CD4-positive, alpha-beta T cell treated with Interleukin-15 for 1 hour (primary cell): ENCODE data around the gene SEMA3C.

Source experiments
- DNase-seq: peaks from one replicate; pipeline ENCODE4 v3.0.0-alpha.2; 2020

Gene SEMA3C

DNA sequence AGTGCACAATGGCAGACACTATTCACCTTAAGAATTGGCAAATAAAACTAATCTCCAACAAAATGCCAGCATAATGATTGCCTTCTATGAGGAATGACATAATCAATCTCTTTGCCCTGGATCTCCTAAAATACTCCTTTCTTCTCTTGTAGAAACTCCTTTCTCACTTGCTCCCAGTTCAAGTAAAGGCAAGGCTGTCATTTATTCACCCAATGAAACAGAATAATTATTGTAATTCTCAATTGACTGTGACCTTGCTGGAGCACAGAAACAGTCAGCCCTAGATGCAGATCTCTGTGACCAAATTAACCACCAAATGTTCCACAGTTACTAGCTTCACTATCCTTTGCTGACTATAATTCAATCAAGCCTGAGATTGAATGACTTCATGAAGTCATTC lies 99.3 kb downstream of the SEMA3C start:
- no peak for DNase-seq

DNA sequence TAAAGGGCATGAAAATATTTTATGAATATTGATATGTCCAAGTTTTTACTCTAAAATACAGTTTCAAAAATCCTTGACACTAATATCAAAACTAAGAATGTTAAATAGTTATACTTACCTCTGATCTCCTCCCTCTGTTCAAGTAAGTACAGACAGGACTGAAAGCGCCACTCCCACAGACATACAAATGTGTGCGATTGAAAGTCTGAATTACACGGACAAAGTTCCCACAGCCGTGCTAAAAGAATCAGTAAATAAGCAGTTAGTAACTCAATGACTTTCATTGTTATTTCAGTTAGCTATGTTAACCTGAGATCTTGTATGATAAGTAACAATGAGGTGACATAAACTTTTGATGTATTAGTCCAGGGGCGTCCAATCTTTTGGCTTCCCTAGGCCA lies 100.7 kb downstream of the SEMA3C start:
- no peak for DNase-seq

DNA sequence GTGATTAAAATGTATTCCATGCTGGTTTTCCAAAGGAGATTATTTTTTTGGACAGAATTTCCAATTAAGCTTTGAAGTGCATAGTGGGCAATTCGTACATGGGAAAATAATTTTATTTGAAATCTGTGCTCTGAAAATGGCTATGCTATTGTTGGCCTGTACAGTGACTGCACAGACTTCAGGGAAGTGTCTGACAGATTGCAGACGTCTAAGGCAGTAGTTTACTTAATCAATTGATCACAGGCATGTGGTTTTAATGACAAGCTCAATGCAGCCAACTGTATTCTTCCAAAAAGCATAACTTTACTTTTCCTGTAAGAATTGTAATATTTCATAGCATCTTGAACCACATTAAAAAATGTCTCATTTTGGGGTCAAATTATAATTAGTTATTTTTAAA lies 102.0 kb downstream of the SEMA3C start:
- DNase-seq, result no peak

DNA sequence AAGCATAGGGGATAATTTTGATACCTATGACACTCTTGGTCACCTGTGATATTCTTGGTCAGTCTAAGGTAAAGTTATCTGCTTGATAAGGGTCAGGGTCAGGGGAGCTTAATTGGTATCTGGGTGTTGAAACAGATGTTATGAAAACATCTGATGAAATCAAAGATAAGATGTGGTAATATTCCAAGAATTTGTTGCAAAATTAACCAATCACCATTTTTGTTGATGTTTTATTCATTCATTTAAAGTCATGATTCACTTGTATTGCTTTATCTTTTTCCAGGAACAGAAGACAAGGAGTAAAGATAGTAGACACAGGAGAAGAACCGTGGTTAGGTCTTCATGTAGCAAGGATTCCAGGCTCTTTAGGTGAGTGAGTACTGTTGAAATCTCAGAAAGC lies 103.1 kb downstream of the SEMA3C start:
- no peak for DNase-seq

DNA sequence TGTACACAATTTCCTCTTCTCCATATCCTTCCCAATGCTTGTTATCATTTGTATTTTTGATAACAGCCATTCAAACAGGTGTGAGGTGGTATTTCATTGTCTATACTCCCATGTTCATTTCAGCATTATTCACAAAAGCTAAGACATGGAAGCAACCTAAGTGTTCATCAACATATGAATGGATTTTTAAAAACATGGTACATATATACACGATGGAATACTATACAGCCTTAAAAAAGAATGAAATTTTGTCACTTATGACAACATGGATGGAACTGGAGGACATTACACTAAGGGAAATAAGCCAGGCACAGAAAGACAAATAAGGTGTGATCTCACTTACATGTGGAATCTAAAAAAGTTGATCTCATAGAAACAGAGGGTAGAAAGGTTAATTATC lies 109.3 kb downstream of the SEMA3C start:
- no peak for DNase-seq

DNA sequence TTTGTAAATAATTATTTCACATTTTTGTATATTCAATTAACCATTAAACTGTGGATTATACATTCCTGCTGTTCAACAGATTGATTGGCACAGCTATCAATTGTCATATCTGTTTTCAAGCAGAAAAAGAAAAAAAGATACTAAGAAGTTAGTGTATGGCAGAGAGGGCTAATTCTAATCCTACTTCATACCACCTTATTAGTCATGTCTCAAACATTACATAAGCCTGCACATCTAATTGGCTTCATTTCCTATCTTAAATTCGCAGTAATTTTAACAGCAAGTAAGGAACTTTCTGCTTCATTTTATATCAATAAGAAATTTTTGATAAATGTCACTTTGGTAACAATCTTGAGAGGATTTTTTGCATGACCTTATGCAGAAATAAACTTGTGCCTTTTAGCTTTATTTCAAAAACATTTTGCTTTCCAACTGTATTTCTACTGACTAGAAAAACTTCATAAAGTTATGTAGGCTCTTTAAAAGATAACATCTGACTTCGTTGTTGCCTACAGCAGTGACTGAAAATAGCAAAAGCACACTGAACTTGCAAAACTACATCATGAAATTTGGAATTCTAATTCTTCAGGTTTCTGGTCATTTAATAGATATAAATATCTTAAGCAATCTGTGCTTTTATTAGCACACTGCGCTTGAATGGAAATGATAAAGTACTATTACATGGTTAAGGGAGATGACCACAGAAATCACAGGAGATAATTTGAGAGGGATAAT lies 111.5 kb downstream of the SEMA3C start:
- no peak for DNase-seq

DNA sequence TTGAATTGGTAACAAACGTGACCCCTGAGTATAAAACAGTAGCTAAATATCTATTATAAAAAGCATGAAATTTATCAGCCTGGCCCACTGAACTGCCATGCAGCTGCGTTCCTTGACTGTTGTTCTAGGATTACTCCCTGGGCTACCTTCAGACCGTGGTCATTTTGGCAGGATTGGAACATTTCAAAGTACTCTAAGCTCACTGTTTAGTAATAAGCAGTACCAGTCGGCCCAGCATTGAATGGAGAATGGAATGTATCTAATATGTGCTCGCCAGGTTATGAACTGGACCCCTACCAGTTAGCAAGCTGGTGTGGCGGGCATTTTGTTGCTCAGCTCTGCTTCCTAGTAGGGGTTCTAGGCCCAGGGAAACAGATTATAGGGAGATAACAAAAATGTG lies 112.2 kb downstream of the SEMA3C start:
- no peak for DNase-seq

DNA sequence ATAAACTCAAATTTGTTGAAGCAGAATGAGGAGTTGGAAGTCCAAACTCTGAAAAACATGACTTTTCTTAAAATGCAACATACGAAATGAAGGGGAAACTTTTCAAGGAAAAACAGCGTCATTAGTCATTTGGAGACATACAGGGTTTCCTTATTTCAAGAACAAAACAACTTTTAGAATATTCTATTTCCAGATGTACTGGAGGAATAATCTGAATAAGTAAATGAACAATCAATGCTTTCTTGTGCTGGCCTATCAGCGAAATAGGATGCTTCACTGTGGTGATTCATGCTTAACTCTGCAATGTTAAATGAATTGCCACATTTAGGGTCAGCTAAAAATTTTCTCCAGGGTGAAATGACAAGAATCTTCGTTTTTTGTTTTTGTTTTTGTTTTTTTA lies 114.3 kb downstream of the SEMA3C start:
- DNase-seq, result no peak

DNA sequence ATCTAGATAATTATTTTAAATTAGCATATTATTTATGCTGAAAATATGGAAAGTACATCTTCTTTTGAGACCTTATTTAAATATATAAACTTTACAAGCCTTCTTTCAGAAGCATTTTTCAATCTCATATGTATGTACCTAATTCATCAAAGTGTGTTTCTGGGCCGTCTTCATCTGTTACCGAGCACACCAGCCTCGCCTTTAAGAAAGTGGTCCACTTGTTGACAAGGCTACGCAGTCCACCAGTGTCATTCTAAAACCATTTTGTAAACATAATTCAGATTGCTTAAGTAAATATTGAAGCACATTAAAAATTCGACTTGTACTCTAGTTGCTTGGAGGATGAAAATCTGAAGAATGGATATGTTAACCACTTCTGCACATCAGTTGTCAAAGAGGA lies 116.3 kb downstream of the SEMA3C start:
- no peak for DNase-seq

DNA sequence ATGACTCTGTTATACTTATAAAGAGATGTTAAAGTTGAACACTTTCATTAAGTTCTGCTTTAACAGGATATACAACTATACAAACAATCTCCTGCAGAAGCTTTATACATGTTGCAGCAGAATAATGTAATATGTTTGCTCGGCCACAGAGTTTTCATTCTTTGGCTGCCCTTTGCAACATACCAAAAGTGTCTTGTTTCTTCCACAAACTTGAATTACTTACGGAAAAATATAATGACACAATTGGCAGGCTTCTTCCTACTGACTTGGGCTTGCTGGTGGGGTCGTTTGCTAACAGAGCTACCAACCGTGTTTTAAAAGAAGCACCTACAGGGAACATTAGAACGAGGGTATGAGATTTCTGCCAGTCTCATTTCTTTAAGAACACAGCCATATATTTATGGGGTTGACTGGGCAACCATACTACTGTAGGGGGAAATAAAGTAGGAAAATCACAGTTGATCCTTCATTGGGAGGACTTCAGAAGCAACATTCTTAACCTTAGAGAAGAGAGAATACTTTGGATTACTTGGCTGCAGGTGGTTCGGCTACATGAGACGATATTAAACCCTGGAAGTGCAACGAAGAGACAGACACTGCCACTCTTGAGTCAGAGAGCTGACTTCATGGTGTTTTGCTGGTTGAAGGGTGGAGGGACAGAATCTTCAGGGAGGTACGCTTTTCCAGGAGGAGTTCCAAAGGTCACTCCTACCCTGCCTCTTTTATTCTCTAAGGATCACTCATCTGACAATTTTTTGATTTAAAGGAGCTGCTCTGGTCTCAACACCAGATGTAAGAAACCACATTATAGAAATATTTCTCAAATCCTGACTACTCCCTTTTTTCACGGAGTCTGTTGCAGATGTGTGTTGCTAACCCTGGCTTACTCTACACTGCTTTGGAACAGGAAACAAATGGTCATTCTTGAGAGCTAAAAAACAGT lies 123.9 kb downstream of the SEMA3C start:
- no peak for DNase-seq

DNA sequence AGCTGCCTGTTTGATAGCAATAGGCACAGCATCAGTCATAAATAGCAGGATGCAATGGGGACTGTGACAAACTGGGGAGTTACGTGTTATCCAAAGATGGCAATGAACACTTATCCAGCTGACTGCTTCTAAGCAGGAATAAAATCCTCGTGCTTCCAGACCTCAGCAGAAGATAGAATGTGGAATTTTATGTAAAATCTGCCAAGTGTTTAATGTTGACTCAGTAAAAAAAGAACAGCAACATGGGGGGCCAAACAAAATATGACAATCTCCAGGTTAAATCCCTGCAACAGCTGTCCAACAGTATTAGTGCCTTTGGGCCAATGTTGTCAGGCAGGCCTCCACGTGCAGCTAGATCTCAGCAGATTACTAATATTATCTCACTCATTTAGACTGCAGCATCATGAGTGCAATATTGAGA lies 127.3 kb downstream of the SEMA3C start:
- no peak for DNase-seq

DNA sequence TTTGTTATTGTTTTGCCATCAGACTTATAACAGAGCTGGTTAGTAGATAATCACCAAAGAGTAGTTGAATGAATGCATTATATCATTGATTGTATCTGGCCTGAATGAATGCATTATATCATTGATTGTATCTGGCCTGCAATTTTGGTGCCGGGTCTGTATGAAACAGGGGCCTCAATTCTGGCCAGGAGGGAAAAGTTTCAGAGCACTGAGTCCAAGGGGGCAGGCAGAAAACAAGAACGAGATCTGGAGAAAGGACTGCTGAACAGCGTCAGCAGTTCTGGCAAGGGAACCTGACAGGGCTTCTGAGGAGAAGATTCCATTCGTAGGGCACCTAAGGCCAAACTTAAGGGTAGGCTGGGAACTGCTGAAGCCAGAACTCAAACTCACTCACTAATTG lies 128.0 kb downstream of the SEMA3C start:
- no peak for DNase-seq

DNA sequence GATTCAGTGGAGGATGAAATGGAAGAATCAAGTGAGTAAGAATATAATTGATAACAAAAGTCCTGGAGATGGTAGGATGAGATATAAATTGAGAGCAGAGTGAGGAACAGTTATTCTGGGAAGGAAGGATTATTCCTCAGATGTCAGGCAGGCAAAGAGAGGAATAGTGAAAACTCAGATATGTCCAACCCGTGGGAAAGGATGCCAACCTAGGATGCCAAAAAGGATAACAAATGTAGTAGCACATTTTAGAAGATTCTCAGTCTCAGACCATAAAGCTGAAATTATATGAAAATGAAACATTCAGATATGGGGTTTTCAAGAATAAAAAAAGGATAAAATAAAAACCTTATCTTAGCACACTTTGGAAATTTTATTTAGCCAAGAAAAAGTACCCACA lies 131.1 kb downstream of the SEMA3C start:
- no peak for DNase-seq

DNA sequence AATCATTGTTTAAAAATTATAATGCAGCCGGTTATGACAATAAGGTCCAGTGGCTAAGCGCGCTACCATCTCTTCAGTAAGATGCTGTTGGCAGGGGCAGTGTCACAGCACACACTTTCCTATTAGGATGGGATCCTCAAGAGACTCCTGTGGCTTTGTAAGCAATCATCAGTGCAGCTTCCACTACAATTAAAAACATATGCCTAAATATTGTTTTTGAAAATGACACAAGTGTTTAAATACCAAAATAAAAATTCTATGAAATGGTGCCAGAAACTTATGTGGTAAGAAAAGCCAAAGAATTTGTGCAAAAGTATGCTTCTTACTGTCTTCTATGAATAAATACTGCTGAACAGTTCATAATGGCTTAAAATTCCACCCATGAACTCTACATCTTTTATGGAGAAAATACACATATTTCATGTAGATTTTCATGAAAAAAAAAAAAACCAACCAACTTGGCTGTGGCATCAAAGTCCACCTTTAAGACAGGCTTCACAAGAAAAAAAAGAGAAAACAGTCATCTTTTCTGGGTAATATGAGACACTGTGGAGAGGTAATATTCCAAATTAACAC lies 132.8 kb downstream of the SEMA3C start:
- DNase-seq, result no peak

DNA sequence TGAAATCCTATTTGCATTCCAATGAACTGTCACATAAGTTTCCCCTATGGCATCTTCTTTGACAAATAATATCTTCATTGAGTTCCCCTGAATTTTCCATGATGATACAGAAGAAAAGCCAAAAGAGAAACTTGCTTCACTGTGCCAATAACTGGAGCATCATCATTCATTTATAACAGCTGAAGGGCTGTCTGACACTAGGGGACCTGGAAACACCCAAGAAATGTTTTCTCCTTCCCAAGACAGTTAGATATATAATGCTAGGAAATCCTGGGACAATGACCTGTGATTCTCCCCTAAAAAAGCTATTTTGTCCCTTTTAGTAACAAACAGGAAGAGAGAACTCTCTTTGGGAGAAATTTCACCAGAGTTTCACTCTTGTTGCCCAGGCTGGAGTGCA lies 133.6 kb downstream of the SEMA3C start:
- DNase-seq, result no peak

DNA sequence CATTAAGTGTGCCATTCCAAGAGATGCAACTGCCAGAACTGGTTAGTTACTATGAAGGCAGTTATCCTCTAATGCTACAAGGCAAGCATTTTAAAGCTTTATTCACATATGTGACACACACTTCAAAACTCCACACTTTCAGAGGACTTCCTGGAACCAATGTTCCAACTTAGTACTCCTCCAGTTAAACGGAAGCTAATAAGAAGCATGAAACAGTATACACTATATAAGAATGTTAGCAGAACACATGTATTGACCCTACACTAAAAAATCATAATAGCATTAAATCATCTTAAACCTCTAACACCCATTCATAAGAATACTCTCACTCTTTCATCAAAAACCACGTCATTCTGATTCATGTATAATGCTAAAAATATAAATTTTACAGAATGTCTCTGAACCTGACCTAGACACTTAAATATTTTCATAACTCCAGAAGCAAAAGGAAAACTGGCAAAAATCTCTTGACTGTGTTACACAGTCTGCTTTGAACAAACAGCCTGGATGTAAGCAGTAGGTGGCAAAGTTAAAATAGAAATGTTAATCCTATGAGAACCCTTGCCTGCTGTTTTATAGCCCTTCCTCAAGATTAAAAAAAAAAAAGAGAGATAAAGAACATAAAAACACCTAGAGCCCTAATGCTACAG lies 135.0 kb downstream of the SEMA3C start:
- DNase-seq, result no peak

DNA sequence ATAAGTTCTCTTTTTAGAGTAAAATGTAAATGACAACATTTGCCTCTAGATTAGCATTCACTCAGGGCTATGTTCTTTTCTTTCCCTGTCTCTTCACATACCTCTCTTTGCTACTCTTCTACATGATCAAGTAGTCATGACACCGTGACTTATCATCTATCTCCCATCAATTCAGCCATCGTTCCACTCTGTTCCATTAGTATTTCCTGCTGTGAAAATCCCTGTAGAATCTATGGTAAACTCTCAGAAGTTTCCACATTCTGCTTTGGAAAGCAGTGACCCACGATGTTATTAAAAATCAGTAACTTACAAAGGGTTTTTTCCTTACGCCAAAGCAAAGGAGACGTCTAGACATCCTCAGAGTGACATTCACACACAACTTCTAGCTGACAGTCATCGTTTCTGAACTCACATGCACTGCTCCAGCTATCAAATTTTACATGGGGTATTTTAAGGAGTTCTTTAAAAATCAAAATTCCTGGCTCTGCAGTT lies 135.6 kb downstream of the SEMA3C start:
- no peak for DNase-seq

DNA sequence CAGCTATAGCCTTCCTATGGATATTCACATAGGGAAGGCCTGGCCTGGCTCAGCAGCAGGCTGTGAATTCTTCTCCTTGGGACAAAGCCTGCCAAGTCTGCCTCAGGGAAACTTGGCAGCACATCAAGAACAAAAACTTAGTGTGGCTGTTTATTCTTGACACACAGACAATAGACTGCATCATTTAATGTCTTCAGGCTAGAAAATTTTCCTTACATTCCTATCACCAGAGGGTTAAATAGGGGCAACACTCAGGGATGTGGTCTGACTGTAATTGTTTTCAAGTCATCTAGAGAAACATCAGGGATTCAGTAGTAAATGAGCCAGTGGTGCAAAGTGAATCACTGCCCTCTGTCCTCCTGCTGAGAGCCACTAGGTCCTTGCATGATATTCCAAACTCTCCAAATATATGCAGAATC lies 137.3 kb downstream of the SEMA3C start:
- DNase-seq, result no peak

DNA sequence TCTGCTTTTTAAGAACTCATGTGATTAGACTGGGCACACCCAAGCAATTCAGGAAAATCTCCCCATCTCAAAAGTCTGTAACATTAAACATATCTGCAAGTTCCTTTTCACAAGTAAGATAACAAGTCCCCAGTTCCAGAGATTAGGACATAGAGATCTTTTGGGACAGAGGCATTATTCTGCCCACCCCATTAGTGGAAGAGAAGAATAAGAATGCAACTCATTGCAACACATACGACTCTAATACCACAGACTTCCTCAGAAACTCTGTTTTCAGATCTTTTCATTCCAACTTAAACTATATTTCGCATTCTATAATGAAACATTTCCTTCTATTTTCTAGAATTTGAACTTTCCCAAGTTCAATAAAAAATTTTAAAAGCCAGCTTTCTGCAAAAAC lies 137.7 kb downstream of the SEMA3C start:
- no peak for DNase-seq

DNA sequence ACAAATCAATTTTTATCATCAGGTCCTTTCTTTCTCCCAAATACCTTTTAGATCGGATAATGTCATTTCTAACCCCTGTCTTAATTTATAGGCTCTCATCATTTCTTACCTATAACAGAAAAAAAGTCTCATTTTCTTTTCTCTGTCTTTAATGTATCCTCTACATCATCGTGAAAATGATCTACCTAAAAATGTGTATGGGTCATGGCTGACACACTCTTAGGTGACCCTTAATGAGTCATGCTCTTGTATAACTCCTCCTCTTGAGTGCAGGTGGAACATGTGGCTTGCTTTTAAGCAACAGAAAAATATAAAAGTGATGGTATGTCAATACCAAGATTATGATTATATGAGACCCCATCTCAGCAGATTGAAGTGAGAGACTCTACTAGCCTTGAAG lies 139.4 kb downstream of the SEMA3C start:
- no peak for DNase-seq

DNA sequence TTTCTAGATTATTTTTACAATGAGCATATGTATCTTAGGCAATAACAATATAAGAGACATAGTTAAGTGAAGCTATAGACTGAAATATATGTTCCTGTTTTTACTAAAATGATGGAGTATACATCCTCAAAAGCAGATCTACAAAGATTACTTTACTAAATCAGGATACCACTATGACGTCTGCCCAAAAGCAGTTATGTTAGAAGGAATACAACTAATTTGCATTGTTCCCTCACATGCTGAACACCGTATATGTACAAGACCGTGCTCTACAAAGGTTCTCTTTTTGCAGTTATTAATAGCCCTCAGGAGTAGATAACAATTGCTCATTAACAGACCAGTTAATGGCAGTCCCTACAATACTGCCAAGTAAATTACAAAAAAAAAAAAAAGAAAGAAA lies 143.0 kb downstream of the SEMA3C start:
- DNase-seq, result no peak

DNA sequence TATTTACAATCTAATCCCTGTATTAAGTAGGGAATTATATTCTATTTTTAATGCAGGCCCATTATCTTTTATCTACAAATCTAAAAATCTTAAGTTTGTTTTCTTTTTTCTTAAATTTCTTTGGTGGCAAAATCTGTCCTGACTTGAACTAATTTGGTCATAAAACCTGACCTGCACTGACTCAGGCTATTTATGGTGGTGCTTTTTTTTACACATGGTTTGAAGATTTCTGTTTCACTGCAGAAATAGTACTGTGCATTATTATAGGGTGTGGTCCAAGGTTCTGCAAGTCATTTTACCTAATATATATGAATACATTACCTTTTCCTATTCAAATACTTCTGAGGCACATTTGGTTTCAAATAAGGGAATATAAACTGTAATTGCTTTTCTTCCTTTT lies 143.4 kb downstream of the SEMA3C start:
- DNase-seq, result no peak

DNA sequence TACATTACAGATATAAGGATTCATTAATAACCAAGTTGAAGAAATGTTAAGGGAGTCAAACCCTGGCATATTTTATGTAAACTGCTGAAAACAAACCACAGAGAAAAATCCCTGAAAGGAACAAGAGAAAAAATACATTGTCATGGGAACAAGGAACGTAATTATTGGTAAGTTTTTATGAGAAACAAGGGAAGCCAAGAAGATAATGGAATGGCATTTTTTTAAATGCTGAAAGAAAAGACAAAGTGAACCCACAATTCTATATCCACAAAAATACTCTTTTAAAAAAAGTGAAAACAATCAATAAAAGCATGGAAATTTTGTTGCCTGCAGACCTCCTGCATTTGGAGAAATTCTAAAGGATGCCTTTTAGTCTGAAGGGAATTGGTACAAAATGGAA lies 144.0 kb downstream of the SEMA3C start:
- no peak for DNase-seq
